SJSA1 (cell line): ENCODE measurements around the gene MAN1C1. TPM values are rescaled to one million over a fixed set of nuclear protein-coding genes. Genes with fewer than 3 reads are reported as not detected.

Experiments used
- DNase-seq, 2 experiments: peaks; one replicate each; pipeline ENCODE4 v3.0.0-alpha.2; 2015 to 2020; ENCODE audit warnings: low spot score in 2 of 2, low read depth in 1 of 2
- H3K27ac ChIP-seq: fragments of 250-450 bp; sonication (Bioruptor Pico); 2 replicates; pipeline ENCODE4 v1.5.1; 2020; ENCODE audit warnings: mild to moderate bottlenecking, moderate library complexity
- H3K27me3 ChIP-seq: fragments of 250-450 bp; sonication (Bioruptor Pico); replicated peaks from 2 replicates; pipeline ENCODE4 v1.5.1; 2020; ENCODE audit warnings: mild to moderate bottlenecking, moderate library complexity
- H3K36me3 ChIP-seq: fragments of 250-450 bp; sonication (Bioruptor Pico); 2 replicates; pipeline ENCODE4 v1.5.1; 2020; ENCODE audit warnings: mild to moderate bottlenecking
- H3K4me1 ChIP-seq: fragments of 250-450 bp; sonication (Bioruptor Pico); replicated peaks from 2 replicates; pipeline ENCODE4 v1.6.1; 2021; ENCODE audit warnings: mild to moderate bottlenecking
- H3K4me3 ChIP-seq: fragments of 250-450 bp; sonication (Bioruptor Pico); 2 replicates; pipeline ENCODE4 v1.5.1; 2020; ENCODE audit warnings: mild to moderate bottlenecking
- H3K9me3 ChIP-seq: fragments of 250-450 bp; sonication (Bioruptor Pico); replicated peaks from 2 replicates; pipeline ENCODE4 v1.5.1; 2020; ENCODE audit warnings: mild to moderate bottlenecking
- total RNA-seq: library from RNA; depleted of rRNA; stranded (reverse); fragments of >200 nt; shearing (Covaris generic); gene quantifications from 2 replicates; pipeline ENCODE4 v1.2.3, GENCODE V29; 2014

Gene MAN1C1
- total RNA-seq, 1 experiment from 2014 or later: not detected

- no peak for DNase-seq
- H3K36me3 ChIP-seq: no peaks in the 10 kb centered on the region
- H3K9me3 ChIP-seq: no peaks in the 10 kb centered on the region
- peaks cover 11% of the 10 kb centered on the region for H3K4me1 ChIP-seq
- H3K27ac ChIP-seq: no peak overlapping the region
- H3K4me3 ChIP-seq: no peak overlapping the region
- H3K27me3 ChIP-seq: no peaks in the 10 kb centered on the region
Observed at GRCh38 chr1:25795946-25796810, 179.6 kb downstream of the MAN1C1 start.

- H3K27me3 ChIP-seq: no peaks in the 10 kb centered on the region
- peaks cover 11% of the 10 kb centered on the region for H3K4me1 ChIP-seq
- no peak overlapping the region for H3K4me3 ChIP-seq
- H3K9me3 ChIP-seq: no peaks in the 10 kb centered on the region
- no peaks in the 10 kb centered on the region for H3K36me3 ChIP-seq
- no peak overlapping the region for H3K27ac ChIP-seq
- peak; percentile 60 to 75 for DNase-seq
Observed at GRCh38 chr1:25796811-25797458, 180.3 kb downstream of the MAN1C1 start.

GRCh38 chr1:25797939-25798338 is 181.3 kb downstream of the MAN1C1 start:
- H3K9me3 ChIP-seq: no peaks in the 10 kb centered on the region
- H3K4me3 ChIP-seq: no peak overlapping the region
- no peaks in the 10 kb centered on the region for H3K27me3 ChIP-seq
- no peak overlapping the region for H3K27ac ChIP-seq
- peaks cover 2% of the 10 kb centered on the region; the same call in 1 of the 2 replicates for H3K36me3 ChIP-seq
- DNase-seq: no peak
- H3K4me1 ChIP-seq: peaks cover 11% of the 10 kb centered on the region

- peaks cover 3% of the 10 kb centered on the region; the same call in 1 of the 2 replicates for H3K36me3 ChIP-seq
- H3K9me3 ChIP-seq: no peaks in the 10 kb centered on the region
- no peak overlapping the region for H3K27ac ChIP-seq
- no peaks in the 10 kb centered on the region for H3K27me3 ChIP-seq
- peaks cover 11% of the 10 kb centered on the region for H3K4me1 ChIP-seq
- DNase-seq: no peak
- no peak overlapping the region for H3K4me3 ChIP-seq
Observed at GRCh38 chr1:25798666-25799351, 182.2 kb downstream of the MAN1C1 start.

GRCh38 chr1:25799352-25799934 is 182.9 kb downstream of the MAN1C1 start:
- Histone ChIP-seq H3K27me3 (no peaks in the 10 kb centered on the region), H3K27ac (peak overlapping the region; percentile 46; the same call in 1 of the 2 replicates), H3K4me1 (peaks cover 14% of the 10 kb centered on the region), H3K4me3 (peak overlapping the region; percentile 44), H3K9me3 (no peaks in the 10 kb centered on the region), H3K36me3 (peaks cover 6% of the 10 kb centered on the region; the same call in 1 of the 2 replicates)
- peak in 1 of 2 experiments; percentile 51 for DNase-seq

GRCh38 chr1:25799935-25800702 is 183.5 kb downstream of the MAN1C1 start, which contains the start of gene SELENON:
Gene SELENON (plus strand): TSS chr1:25800193. CDS start chr1:25800231, 38 bp downstream.
- H3K4me1 ChIP-seq: peaks cover 14% of the 10 kb centered on the region
- DNase-seq: peak in 1 of 2 experiments; percentile 72
- peak within 1 kb of the TSS; percentile 46; the same call in 1 of the 2 replicates for H3K27ac ChIP-seq
- peak within 1 kb of the TSS; percentile 44 for H3K4me3 ChIP-seq
- H3K9me3 ChIP-seq: no peaks in the 10 kb centered on the region
- H3K27me3 ChIP-seq: no peaks in the 10 kb centered on the region
- H3K36me3 ChIP-seq: peaks cover 9% of the 10 kb centered on the region

- Histone ChIP-seq H3K4me1 (peaks cover 14% of the 10 kb centered on the region), H3K9me3 (no peaks in the 10 kb centered on the region), H3K36me3 (peaks cover 17% of the 10 kb centered on the region), H3K4me3 (peak overlapping the region; percentile 44), H3K27me3 (no peaks in the 10 kb centered on the region), H3K27ac (no peak overlapping the region)
- DNase-seq: peak in 1 of 2 experiments; percentile 7
Observed at GRCh38 chr1:25800703-25801377, 184.2 kb downstream of the MAN1C1 start.

GRCh38 chr1:25802915-25803314 is 186.3 kb downstream of the MAN1C1 start:
- no peak overlapping the region for H3K27ac ChIP-seq
- H3K9me3 ChIP-seq: no peaks in the 10 kb centered on the region
- no peaks in the 10 kb centered on the region for H3K27me3 ChIP-seq
- H3K4me1 ChIP-seq: peaks cover 14% of the 10 kb centered on the region
- no peak overlapping the region for H3K4me3 ChIP-seq
- peaks cover 23% of the 10 kb centered on the region for H3K36me3 ChIP-seq
- DNase-seq: no peak

GRCh38 chr1:25803368-25803767 is 186.8 kb downstream of the MAN1C1 start:
- no peaks in the 10 kb centered on the region for H3K9me3 ChIP-seq
- H3K4me1 ChIP-seq: peaks cover 14% of the 10 kb centered on the region
- DNase-seq: no peak
- H3K27ac ChIP-seq: no peak overlapping the region
- no peak overlapping the region for H3K4me3 ChIP-seq
- H3K27me3 ChIP-seq: no peaks in the 10 kb centered on the region
- H3K36me3 ChIP-seq: peaks cover 23% of the 10 kb centered on the region

GRCh38 chr1:25804244-25804963 is 187.8 kb downstream of the MAN1C1 start:
- Histone ChIP-seq H3K4me1 (peaks cover 14% of the 10 kb centered on the region), H3K36me3 (peaks cover 31% of the 10 kb centered on the region), H3K4me3 (no peak overlapping the region), H3K27ac (no peak overlapping the region), H3K27me3 (no peaks in the 10 kb centered on the region), H3K9me3 (no peaks in the 10 kb centered on the region)
- no peak for DNase-seq

- Histone ChIP-seq H3K36me3 (peaks cover 39% of the 10 kb centered on the region), H3K4me1 (peaks cover 10% of the 10 kb centered on the region), H3K9me3 (no peaks in the 10 kb centered on the region), H3K27me3 (no peaks in the 10 kb centered on the region), H3K4me3 (no peak overlapping the region), H3K27ac (no peak overlapping the region)
- DNase-seq: no peak
Observed at GRCh38 chr1:25804964-25805862, 188.6 kb downstream of the MAN1C1 start.
